ENCODE measurements around the gene ROR1.

DNA sequence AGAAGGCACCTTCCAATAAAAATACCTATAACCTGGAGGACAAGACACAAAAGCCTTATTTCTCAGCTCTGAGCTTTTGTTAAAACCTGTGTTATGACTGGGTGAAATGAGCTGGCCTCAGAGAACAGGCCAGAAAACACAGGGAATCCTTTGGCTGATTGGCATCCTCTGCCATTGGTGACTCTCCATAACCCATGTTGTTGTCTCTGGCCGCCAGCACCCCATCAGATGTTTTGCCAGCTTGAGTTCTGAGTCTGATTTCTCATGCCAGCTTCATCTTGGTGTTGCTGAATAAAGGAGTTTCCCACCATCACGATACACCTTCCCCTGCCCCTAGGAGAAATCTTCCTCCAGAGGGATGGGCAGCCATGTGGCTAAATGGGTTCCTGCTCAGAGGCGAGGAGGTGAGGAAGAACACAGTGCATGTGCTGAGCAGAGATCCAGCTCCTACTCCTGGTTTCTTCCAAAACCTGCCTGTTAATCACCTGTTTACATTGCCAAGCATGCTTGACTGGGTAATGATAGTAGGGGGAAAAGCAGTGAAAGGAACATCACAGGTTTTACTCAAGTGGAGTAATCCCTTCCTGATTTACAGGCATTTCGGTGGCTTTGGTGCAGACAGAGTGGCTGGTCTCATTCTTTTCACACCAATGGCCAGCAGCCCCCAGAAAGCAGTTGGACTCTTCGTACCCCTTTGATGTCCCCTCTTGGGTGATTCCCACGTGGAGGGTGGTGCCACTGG is 109.8 kb downstream of the ROR1 start:
- TF ChIP-seq, protein P1, sequence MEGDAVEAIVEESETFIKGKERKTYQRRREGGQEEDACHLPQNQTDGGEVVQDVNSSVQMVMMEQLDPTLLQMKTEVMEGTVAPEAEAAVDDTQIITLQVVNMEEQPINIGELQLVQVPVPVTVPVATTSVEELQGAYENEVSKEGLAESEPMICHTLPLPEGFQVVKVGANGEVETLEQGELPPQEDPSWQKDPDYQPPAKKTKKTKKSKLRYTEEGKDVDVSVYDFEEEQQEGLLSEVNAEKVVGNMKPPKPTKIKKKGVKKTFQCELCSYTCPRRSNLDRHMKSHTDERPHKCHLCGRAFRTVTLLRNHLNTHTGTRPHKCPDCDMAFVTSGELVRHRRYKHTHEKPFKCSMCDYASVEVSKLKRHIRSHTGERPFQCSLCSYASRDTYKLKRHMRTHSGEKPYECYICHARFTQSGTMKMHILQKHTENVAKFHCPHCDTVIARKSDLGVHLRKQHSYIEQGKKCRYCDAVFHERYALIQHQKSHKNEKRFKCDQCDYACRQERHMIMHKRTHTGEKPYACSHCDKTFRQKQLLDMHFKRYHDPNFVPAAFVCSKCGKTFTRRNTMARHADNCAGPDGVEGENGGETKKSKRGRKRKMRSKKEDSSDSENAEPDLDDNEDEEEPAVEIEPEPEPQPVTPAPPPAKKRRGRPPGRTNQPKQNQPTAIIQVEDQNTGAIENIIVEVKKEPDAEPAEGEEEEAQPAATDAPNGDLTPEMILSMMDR (IDR thresholded peaks at IDR 0.05) = no peak
- TF ChIP-seq NRF1 (IDR thresholded peaks at IDR 0.05; ENCODE audit: low read depth, low read length) = no peak
- no peak for TF ChIP-seq RFX5 (IDR thresholded peaks at IDR 0.05; ENCODE audit: low read length)
- no peak for TF ChIP-seq EZH2phosphoT487 (IDR thresholded peaks at IDR 0.05; ENCODE audit: borderline replicate concordance, low read depth)
- TF ChIP-seq POLR2AphosphoS5 (IDR thresholded peaks at IDR 0.05; ENCODE audit: low read depth, low read length) = no peak
- no peak for TF ChIP-seq TAF1 (IDR thresholded peaks at IDR 0.05; ENCODE audit: borderline replicate concordance, low read depth, low read length)
- no peak for TF ChIP-seq SMC3 (IDR thresholded peaks at IDR 0.05; ENCODE audit: low read depth, low read length)
- TF ChIP-seq, protein P2, sequence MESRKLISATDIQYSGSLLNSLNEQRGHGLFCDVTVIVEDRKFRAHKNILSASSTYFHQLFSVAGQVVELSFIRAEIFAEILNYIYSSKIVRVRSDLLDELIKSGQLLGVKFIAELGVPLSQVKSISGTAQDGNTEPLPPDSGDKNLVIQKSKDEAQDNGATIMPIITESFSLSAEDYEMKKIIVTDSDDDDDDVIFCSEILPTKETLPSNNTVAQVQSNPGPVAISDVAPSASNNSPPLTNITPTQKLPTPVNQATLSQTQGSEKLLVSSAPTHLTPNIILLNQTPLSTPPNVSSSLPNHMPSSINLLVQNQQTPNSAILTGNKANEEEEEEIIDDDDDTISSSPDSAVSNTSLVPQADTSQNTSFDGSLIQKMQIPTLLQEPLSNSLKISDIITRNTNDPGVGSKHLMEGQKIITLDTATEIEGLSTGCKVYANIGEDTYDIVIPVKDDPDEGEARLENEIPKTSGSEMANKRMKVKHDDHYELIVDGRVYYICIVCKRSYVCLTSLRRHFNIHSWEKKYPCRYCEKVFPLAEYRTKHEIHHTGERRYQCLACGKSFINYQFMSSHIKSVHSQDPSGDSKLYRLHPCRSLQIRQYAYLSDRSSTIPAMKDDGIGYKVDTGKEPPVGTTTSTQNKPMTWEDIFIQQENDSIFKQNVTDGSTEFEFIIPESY (IDR thresholded peaks at IDR 0.05; ENCODE audit: borderline replicate concordance, low read depth) = no peak
- no peak for TF ChIP-seq MAX (IDR thresholded peaks at IDR 0.05; ENCODE audit: low read depth)
- TF ChIP-seq MXI1 (IDR thresholded peaks at IDR 0.05; ENCODE audit: low read depth, low read length) = no peak
